Hindlimb muscle (tissue), 1 donor: ENCODE measurements around the gene ATXN7. TPM values are rescaled to one million over a fixed set of nuclear protein-coding genes. Genes with fewer than 3 reads are reported as not detected.
A peak's percentile ranks its signal among the peaks of the same experiment; 100 is the strongest.

Source experiments
- DNase-seq: peaks from one replicate; pipeline ENCODE4 v3.0.0-alpha.2; 2013
- polyA plus RNA-seq: library from polyadenylated mRNA; unstranded; fragments of 120-200 nt; gene quantifications from one replicate; pipeline ENCODE4 v1.2.1, GENCODE V29; 2013; ENCODE audit not compliant: insufficient read length

The ATXN7 gene
- polyA plus RNA-seq, 1 donor = 13.6 TPM

GRCh38 chr3:63937661-63938651, 74.3 kb downstream of the ATXN7 start:
- no peak for DNase-seq

DNA sequence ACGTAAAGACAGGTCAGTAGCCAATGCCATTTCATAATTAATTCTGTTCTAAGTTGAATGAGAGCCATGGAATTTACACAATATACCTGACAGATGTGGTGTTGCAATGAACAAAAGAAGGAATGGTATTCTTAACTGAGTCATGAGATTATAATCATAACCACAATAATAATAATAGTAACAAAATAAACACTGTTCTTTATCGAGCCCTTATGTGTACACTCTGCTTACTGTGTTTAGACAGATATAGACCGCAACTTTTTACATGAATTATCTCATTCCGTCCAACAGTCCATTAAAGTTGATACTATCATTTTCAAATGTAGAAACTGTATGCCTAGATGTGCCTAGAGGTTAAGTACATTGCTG, 76.7 kb downstream of the ATXN7 start:
- DNase-seq = no peak

DNA sequence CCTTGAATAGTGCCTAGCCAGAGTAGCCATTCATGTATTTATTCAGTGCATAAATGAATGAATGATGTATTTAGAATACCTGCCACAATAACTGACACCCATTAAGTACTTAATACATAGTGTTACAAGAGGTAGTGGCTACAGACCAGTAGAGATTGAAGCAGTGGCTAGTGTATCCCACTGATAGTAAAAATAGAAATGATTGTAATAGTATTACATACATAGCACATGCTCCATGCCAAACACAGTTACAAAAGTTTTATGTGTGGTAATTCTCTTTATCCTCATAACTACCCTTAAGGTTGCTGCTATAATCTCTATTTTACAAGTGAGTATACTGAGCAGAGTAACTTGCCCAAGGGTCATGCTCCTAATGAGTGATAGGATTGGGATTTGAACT, 78.9 kb downstream of the ATXN7 start:
- no peak for DNase-seq

GRCh38 chr3:63943678-63944077, 80.0 kb downstream of the ATXN7 start:
- DNase-seq = no peak

- no peak for DNase-seq
These were observed 82.0 kb downstream of the ATXN7 start for GRCh38 chr3:63945558-63946096.

DNA sequence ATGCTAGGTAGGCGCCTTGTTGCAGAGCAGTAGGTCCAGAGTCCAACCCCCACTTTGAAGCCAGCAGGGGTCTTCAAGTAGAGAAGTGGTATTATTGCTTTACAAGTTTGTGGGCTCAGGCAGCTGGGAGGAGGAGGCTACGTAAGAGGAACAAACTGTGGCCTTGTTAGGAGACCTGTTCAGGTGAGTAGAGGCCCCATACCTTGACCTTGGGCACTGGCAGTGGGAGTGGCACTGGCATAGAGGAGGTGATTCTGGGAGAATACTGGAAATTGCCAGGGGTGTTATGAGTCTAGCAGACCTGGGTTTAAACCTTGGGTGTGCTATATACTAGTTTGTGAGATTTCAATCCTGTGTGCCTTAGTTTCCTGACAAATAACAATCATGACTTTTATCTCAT, 83.1 kb downstream of the ATXN7 start:
- DNase-seq = no peak

GRCh38 chr3:63947594-63947993, 83.9 kb downstream of the ATXN7 start:
- no peak for DNase-seq

- no peak for DNase-seq
These were observed 85.3 kb downstream of the ATXN7 start for GRCh38 chr3:63949005-63949404.

GRCh38 chr3:63950698-63951097, 87.0 kb downstream of the ATXN7 start:
- no peak for DNase-seq

DNA sequence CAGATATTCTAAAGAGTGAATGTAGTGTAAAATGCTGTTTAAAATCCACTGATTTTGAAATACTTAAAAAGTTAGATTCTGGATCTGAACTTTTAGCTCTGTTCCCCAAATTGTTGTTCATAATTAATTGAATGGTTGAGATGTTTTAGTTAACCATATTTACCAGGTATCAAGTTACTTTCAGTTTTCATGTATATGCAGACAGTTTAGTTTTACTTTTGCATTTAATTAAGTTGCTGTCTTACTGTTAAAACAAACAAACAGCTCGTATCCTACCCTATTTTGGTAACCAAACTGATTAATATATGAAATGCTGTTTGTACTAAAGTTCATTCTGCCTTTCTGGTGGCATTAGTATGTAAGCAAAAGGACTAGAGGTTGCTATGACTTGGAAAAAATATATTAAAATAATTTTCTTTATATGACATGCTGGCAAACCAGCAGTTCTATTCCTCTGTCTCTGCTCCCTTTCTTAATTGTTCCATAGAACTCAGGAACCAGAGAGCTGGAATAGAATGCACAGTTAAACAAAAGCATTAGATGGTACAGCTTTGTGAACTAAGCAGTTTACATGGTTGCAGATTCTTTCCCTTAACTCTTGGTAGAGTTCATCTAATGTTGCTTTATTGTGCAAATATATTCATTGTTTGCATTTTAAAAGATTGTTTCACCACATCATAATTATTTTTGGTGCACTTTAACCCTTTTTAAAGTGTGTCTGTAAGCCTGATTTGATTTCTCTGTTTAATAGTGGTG, 88.0 kb downstream of the ATXN7 start:
- DNase-seq = no peak

GRCh38 chr3:63952248-63952594, 88.6 kb downstream of the ATXN7 start:
- DNase-seq = no peak

DNA sequence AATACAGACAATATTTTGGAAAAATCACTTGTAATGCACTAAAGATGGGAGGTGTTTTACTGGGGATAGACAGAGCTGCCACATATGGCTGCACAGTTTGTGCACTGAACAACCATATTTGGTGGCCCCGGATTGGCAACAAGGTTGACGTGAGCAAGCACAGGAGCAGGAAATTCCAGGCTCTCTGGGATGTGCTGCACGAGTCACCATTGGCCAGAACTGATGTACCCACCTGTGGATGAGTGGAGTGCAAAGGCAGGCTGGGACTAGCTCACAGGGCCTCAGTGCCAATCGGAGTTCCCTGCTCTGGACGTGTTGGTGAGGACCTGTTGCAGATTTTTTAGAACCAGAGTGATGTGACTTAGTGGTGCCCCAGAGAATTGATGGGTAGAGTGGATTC, 90.5 kb downstream of the ATXN7 start:
- DNase-seq = no peak

DNA sequence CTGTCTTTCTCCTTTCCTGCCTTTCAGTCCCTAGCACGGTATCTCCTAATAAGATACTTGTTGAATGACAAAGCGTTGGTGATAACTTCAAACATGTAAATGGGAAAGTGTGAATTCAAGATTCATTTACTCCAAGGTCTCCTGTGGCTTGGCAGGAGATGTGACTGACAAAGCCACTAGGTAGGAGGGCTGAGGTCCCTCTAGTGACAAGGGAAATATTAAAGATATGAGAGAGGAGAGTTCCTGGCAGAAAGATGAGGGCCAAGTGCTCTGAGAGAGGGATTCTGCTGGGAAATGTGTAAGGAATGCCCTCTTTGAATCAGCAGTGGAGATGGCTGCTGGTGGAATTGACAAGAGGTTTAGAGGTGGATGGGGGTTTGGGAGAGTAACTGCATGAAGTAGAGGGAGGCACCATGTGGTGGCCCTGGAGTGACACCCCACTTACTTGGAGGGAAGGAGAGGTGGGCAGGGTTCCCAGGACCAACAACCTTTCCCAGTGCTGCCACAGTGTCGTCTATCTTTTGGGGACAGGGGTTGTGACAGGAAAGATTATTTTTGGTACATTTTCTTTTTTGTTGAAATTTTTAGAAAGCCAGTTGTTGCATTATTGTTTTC, 91.5 kb downstream of the ATXN7 start:
- no peak for DNase-seq

GRCh38 chr3:63955830-63956545, 92.3 kb downstream of the ATXN7 start:
- no peak for DNase-seq

GRCh38 chr3:63959146-63959545, 95.5 kb downstream of the ATXN7 start:
- DNase-seq = no peak

DNA sequence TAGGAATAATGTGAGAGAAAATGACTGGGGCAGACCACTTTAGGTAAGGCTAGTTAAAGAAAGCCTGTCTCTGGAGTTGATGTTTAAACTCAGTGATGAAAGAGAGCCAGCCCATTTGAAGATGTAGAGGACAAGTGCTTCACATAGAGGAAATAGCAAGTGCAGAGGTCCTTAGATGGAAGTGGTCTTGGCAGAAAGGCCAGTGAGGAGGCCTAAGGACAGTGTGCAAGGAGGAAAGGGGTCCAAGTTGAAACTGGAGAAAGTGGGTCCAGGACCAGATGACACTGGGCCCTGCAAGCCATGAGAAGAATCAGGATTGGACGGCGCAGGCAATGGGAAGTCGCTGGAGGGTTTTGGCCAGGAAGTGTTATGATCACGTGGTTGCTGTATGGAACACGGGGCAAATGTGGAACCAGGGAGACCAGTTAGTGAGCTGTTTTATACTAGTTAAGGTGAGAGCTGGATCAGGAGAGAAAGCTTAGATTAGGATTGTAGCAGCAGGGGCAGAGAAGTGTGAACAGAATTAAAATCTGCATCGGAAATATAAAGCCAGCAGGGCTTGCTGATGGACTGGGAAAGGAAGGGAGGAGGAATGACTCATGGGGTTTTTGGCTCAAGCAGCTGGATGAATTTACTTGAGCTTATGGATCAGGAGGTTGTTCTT, 96.5 kb downstream of the ATXN7 start:
- peak; percentile 66 for DNase-seq

DNA sequence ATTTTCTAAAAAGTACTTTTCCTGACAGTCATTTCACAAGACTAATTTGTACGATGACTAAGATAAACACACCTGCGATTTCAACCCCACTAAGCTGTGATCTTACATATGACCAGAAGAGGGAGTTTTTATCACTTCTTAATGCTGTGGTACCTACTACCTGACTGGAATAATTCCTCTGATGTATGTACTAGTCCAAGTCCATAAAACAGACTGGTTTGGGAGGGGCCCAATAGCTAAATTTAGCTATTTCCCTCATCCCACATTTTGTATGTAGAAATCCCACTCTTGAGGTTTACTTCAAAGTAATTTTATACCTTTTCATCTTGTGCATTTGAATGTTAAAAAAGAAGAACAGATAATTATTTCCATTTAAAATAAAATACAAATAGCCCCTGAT, 98.2 kb downstream of the ATXN7 start:
- no peak for DNase-seq

DNA sequence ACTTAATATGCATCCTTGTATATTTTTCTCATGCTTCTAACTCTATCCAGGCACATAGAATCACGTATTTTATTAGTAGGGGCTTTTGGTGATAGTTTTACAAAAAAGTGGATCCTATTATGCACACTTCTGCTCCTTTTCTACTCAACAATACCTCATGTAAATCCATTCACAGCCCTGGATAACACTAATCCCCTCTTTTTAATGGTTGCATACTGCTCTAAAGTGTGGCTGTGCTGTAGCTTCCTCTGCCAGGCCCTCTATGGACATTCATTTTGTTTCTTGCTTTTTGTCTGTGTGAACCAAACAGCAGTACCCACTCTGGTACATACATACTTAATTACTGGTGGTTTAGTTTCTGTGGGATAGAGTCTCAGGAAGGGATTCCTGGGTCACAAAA, 99.8 kb downstream of the ATXN7 start:
- no peak for DNase-seq

GRCh38 chr3:63964681-63965485, 101.2 kb downstream of the ATXN7 start:
- DNase-seq = no peak

GRCh38 chr3:63966007-63966406, 102.3 kb downstream of the ATXN7 start:
- no peak for DNase-seq

DNA sequence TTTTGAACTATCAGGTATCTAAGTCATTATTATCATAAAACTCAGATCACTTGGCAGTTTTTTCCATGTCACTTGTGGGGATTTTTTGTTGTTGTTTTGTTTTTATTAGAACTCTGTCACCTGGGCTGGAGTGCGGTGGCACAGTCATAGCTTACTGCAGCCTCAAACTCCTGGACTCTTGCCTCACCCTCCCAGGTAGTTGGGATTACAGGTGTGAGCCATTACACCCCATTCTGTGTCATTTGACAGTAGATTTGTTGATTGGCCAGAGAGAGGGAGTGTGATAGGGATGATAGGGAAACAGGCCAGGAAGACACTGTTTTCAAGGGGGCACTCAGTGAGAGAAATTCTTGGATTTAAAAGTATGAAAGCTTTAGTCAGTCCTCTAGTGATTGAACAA, 103.2 kb downstream of the ATXN7 start:
- no peak for DNase-seq
